Fibroblast of skin of left biceps (primary cell): ENCODE results near the gene GRHL3.

Experiments
- DNase-seq, 2 experiments: peaks; one replicate each; pipeline ENCODE4 v3.0.0-alpha.2; 2013; ENCODE audit warnings: low read depth in 2 of 2

Gene GRHL3

DNA sequence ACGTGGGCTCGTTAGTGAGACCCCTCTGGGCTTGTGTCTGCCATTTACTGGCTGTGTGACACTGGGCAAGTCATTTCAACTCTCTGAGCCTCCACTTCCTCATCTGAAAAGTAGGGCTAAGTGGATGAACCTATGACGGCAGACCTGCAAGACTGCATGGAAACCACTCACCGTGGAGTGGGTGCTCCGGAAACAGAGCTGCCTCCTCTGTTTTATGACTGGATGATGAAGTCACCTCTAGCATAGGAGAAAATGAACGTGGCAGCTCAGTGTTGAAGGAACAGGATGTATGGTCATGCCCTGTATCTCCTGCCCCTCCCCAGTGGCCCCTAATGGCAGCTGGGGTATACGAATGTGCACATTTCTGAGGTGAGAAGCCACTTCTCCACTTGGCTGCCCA, 53.9 kb downstream of the GRHL3 start:
- no peak for DNase-seq

DNA sequence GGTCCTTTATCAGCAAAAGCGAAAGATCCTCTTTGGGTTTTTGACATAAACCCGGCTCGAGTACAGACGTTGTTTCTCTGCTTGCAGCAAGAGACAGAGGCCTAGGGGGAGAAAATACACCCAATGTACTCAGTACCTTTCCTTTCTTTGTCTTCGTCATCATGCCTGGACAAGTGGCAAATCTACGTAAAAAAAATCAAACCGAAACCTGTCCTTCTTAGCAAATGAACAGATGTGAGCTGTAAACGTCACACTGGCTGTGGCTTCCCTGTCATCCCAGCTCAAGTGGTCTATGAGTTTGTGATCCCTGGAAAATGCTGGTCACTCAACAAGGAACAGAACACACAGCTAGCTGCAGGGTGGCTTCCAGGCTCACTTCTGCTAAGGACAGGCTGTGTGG, 54.6 kb downstream of the GRHL3 start:
- DNase-seq: no peak

DNA sequence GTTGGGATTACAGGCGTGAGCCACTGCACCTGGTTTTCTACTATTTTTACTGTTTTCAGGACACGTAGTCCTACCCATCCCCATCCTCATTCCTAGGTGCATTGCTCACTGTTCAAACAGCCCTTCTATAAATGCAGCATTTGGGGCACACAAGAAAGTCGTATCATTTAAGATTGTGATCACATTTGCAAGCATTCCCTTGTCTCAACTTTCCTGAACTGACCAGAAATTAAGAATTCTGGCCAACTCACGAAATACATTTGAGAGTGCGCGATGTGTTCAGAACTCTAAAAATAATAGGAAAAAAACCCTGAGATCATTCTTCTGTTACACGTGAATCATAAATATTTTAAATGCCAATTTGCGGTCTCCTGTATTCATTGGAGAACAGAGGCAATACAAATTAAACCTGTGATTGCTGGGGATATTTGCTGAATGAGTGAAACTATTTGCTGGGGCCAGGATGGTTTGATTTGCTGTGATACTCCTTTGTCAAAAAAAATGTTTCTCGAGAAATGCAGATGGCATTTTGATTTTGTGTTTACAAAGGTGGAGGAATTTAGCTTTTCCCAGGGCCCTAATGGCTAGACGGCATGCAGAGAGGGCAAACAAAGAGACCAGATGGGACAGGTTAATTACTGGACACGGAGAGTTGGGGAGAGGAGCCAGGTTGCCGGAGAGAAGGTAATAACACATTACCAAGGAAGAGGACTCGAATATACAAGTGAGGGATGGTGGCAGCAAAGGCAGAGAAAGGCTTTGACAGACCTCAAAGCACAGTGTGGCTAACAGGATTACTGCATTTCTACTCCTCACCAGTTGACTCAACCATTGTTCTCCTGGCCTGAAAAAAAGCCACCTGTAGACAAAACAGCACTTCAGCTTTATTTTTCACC, 56.0 kb downstream of the GRHL3 start:
- no peak for DNase-seq

DNA sequence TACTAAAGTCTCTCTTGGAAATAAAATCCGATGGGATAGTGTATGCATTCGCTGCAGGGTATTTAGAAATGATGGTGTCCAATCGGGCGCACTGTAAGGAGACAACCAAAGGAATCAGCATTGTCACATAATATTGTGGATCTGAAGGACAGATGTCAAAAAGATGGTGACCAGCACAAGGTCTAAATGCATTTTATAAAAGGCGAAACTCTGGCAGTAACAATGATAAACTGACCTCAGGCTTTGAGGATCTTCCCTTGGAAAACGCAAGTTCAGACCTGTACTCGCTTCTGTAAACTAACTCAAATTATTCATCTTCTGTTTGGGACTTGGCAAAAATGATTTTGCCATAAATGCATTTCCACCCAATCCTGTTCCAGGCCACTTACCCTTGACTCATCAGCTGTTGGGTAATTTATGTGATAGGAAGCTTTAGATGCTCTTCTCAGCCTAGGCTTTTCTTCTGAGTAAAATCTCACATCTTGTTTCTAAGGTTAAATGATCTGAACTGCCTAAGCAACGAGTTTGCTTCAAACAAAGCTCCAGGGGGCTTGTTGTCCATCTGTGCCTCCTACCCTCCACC, 60.7 kb downstream of the GRHL3 start:
- no peak for DNase-seq

DNA sequence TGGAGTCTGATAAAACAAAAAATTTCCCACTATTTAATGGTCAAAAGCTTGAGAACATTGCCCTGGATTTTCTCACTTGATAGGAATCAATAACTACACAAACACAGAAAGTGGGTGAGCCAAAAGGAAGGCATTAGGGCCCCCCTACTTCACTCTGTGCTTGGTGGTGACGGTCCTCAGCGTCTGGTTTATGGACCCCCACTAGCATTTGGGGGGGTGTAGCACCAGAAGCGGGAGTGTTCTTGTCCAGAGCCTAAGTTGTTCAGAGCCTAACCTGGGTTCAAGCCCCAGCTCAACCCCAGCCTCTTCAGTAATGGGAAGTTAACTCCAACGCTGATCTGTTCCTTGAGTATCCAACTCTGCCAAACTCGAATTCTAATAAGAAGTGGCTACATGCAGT, 61.4 kb downstream of the GRHL3 start:
- DNase-seq: no peak

DNA sequence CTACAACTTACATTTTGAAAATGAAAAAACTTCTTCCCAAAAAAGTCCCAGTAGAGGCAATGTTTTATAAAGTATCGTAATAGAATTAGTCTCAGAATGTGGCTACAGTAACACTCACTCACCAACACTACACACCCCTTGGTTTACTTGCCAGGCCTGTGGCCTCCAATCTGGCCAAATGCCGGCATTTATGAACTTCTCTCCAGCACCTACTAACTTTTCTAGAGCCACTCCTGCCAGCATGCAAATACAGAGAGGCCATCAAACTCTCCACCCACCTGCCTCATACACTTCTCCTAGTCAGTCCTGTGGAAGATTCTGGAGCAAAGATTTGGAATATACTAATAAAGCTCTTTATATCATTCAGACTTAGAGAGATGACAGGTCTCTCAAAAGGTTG, 62.1 kb downstream of the GRHL3 start:
- no peak for DNase-seq

DNA sequence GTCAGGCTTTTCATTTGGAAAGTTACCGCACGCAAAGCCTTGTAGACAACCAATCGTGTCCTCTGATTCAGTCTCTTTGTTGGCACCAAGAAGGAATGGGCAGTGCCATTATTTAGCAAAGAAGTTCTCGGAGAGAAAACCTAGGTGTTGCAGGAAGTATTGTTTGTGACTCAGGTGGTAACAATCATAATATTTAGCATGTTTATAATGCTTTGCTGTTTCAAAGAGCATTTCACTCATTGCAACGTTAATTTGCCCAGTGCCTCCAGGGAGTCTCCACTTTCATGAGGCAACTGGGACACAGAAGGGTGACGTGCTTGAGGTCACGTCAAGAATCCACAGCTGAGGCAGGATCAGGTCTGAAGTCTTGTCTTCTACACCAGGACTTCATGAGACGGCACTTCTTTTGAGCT, 63.0 kb downstream of the GRHL3 start:
- no peak for DNase-seq

DNA sequence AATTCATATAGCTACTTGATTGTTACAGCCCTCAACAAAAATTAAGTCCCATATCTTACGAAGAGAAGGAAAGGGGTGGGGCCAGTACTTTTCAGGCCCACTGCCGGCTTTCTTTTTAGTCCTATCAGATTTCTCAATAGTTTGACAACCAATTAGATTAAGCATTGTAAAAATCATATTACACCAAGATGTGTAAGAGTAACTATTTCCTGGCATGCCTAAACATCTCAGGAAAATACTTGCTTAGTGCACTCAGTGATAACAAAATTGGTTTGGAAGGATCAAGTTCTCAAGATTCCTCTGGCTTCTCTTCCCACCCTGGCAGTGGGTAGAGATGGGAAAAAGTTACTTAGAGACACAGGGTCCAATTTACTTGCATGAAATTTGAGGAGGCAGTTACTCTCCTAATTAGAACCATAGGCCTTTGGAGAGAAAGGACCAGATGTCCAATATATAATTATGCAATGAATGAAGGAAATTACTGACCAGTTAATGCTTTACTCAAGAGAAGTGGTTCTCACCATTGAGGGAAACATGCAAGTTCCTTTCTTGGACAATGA, 64.3 kb downstream of the GRHL3 start:
- no peak for DNase-seq

DNA sequence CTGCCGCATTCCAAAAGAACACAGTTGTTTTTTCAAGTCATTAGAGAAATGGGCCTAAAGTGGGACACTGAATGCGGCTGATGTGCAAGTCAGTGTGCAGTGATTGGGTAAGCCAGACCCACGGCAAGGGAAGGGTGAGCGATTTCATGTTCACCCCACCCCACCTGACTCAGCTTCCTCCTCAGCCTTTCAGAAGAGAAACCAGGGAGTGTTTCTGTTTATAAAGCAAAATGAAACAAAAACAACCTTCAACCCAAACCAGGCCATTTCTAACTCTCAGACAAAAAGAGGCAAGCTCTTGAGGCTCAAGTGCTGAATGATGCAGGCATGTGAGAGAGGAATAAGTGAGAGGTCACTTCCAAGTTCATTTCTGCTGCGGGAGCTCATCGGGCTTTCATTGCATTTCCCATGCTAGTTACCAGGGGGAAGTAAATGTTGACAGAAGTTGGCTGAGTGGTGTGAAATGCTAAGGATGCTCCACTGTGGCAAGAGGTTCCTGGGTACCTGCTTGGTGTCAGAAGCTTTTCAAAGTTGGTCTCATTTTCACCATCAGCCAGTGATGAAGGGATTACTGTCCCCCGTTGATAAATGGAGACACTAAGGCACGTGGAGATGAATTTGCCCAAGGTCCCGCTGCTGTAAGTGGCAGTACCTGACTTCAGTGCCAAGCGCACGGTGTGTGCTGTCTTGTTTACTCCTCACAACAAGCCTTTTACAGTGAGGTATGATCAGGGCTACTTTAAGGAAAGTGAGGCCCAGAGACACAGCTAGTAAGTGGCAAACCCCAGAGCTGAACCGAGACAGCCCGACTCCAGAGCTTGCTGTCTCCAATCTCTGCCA, 65.3 kb downstream of the GRHL3 start:
- no peak for DNase-seq

DNA sequence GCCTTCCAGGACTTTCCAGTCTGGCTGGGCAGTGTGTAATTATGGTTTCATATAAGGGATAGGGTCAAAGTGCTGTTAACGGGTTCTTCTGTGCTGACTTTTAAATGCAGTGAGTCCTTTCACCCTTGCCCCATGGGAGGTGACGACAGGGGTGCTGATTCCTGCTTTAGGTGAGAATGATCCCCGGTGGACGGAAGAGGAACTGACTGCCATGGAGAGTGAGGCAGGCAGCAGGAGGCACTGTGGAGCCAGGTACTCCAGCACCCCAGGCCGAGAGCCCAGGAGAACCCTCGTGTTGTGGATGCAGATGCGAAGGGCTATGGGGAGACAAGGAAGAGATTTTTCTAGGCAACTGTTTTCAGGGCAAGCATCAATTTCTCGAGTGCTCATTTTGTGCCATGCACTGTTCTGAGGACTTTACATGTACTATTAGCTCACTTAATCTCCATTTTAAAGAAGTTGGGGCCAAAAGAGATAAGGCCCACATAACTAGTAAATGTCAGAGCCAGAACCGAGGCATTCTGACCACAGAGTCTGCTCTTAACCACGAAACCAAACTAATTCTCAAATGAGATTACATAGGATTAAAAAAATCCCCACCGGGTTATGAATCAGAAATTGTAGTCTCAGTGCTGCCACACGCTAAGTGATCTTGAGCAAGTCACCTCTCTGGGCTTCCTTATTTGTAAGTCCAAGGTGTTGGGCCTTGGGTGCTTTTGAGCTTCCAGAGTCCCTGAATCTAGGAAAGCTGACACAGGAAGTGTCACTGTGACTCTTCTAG, 66.2 kb downstream of the GRHL3 start:
- DNase-seq: no peak

DNA sequence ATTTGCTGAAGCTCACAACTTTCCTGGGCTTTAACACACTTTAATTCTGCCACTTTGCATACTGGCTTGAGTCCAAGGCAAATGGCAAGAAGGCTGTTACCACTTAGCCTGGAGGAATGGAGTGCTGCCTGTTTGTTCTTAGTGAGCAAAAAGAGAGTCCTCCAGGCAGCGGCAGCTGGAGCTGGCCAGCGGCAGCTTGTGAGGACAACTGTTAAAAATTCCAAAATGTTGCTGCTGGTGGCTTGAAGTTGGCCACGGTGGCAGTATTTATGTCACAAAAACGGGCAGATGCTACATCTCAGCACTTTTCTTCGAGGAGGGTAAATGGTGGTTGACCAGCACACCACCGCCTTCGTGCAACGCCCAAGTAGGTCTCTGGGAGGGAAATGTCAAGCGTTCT, 67.1 kb downstream of the GRHL3 start:
- DNase-seq: no peak

DNA sequence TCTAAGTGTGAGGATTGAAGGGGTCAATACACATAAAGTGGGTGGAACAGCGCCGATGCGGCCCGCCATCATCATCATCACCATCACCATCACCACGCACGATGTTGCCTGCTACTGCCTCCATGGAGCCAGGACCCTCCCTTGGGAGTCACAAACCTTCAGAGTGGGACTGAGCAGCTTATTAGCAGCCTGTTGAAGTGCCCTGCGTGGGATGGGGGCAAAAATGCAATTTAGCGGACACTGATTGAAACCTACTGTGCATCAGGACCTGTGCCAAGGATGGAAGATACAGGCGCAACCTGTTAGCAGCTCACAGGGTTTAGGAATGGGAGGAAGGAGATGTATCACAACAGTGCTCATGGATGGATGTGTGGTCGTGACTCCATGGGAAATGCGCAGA, 67.8 kb downstream of the GRHL3 start:
- no peak for DNase-seq

DNA sequence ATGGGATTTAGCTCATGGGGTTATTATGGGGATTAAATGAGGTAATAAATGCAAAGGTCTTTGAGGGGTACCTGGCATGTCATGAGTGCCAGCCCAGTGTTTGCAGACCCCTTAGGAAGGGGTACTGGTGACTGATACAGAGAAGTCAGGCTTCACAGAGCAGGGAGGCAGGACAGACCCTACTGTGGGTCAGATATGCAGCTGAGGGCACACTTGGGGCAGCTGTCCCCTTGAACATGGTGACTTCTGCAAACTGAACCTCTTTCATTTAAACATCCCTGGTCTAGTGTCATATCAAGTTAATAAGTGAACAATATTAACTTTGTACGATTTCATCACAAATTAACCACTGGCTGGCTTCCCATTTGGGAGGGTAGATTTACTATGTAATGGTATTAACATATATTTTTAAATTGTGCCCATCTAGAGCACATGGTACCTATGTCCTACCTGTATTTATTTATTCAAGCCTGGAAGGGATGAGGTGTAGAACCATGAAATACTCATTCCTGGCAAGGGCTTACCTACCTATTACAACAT, 68.5 kb downstream of the GRHL3 start:
- no peak for DNase-seq

DNA sequence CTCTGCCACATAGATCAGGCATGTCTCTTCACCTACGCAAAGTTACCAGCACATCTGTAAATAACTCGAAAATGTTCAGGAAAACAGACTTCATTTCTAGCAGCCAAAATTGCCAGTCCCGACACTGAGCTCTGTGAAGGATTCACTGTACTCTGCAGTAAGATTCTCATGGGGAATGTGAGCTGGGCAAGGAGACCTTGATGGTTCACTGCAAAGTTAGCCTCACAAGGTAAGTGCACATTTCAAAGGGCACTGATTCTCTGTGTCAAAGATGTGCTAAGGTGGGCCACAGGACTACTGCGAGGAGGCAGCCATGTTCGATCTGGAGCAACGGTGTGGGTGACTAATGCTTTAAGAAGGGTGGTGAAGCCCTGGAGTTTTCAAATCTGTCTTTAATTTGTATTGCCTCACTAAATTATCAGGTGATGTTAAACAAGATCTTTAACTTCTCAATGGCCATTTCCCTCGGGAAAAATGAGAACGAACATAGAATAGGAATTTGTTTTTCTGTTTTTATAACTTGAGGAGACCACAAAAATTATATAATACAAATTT, 69.3 kb downstream of the GRHL3 start:
- no peak for DNase-seq

DNA sequence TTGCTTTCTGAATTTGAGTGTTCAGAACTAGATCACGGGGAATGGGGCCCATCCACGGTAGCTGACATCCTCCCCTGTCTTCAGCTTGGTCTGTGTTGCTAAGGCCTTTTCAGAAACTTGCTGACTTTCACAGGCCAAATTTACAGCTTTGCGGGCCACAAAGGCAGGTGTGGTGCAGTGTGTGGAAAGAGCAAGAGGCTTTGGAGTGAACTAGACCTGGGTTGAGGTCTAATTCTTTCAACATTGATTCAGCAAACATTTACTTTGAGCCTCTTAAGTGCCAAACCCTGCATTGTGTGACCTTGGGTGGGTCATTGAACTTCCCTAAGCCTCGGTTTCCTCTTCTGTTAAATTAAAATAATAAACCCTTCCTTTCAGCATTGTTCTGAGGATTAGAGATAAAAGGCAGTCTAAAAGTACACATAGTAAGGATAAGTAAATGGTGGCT, 70.1 kb downstream of the GRHL3 start:
- DNase-seq: no peak

DNA sequence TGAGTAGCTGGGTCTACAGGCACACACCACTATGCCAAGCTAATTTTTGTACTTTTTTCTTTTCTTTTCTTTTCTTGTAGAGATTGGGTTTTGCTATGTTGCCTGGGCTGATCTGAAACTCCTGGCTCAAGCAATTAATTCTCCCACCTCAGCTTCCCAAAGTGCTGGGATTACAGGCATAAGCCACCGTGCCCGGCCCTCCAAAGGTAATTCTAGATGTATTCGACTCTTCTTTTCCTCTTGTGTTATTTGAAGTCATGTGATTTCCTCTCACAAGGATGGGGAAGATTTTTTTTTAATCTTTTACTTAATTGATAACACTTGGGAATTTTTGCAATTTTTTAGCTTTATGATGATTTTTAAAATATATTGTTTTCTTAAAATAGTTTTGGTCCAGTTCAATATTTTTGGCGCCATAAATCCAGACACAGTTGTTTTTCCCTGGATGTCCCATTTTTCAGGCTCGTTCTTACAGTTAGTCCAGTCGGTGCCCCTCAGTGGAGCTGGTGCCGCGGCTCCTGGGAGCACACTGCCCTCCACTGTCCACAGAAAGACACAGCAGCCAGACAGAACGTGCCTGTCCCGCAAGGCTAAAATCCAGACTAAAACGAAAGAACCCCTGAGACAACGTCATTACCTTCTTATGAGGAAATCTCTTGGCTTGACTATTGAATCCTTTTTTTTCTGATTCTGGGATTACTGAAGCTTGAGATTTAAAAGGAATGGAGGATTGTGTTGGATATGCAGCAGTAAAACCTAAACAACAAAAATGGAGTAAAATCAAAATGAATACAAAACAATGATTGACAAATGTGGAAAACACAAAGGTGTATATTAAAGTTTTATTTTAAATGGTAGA, 72.0 kb downstream of the GRHL3 start:
- peak; percentile 54 for DNase-seq

DNA sequence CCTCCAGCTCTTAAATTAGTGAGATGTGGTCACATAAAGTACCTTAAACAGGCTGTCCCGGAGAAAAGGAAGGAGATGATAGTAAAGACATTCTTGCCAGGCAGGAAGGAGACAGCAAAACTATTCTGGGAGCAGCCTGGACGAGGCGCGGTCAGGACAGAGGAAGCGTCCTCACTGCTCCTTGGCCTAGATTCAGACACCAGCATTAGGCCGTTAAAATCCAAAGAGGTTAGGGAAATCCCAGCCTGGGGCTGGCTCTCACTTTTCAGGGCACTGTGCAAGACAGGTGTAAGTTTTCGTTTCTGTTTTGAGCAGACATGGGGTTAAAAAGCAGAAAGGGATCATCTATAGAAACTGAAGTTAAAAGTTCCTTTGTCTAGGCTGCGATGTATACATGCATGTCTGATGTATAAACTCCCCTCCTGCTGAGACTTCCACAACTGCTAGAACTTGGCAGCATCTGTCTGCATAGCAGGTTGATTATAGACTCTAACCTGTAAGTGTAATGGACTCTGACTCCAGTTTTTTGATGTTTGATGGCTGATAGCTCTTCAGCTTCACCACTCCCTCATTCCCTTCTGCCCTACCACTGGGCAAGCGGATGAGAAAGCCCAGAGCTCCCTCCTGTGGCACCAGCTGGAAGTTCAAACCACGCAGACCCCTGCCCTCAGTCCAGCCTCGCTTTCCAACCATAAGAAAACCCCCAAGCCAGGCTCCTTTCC, 72.9 kb downstream of the GRHL3 start:
- DNase-seq: no peak

DNA sequence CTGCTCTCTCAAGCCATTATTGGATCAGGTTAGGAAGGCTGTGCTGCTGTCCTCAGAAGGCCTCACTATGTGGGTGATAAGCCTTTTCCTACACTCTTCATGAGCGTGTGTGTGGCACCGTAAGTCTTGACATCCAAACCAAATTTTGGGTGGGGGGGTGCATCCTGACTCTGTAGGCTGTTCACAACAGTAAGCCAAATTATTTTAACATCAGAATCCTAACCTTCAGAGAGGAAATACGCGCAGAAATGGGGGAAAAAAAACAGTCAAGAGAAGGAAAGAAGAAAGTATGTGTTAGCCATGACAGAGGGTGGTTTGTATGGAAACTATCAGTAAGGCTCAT, 73.4 kb downstream of the GRHL3 start:
- no peak for DNase-seq

DNA sequence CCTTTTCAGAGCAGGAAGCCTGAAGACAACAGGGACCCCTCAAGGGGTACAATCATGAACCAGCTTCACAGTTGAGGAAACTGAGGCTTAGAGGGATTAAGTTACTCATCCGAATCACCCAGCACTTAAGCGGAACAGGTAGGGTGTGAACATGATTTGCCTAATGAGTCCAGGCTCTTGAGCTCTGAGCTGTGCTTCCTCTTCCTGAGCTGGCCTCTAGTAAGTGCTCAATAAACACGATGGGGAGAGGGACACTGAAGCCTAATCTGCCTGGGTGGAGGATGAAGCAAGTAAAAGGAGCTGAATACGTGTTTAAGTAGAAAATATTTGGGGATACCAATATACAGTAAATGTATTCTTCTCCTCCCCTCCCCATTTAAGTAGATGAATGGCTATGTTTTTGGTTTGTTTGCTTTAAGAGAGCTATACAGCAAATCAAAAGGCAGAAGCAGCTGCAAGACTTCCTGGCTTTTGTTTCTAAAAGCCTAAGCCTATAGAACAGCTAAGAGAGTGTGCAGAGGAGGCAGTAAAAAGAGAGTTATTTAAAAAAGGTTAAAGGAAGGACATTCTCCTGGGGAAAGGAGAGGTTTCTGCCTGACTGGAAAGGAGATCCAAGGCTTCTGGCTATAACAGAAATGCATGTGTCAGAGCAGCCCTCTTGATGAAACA, 74.0 kb downstream of the GRHL3 start:
- DNase-seq: no peak
